Measurements from ENCODE around the gene ARMC8.

ARMC8 gene

GRCh38 chr3:138317687-138318086 lies 130.6 kb downstream of the ARMC8 start:
- DNase-seq (ENCODE audit: extremely low read depth, low read depth): no peak
- TF ChIP-seq CTCF (IDR thresholded peaks at IDR 0.05; ENCODE audit: low read depth, low read length): no peak

GRCh38 chr3:138323971-138324370 lies 136.9 kb downstream of the ARMC8 start:
- DNase-seq (ENCODE audit: extremely low read depth, low read depth): no peak
- no peak for TF ChIP-seq CTCF (IDR thresholded peaks at IDR 0.05; ENCODE audit: low read depth, low read length)

- DNase-seq (ENCODE audit: extremely low read depth, low read depth): no peak
- TF ChIP-seq CTCF (IDR thresholded peaks at IDR 0.05; ENCODE audit: low read depth, low read length): no peak
Measured at GRCh38 chr3:138325990-138326389, 138.9 kb downstream of the ARMC8 start.

GRCh38 chr3:138326866-138327595 lies 139.9 kb downstream of the ARMC8 start:
- no peak for TF ChIP-seq CTCF (IDR thresholded peaks at IDR 0.05; ENCODE audit: low read depth, low read length)
- no peak for DNase-seq (ENCODE audit: extremely low read depth, low read depth)

GRCh38 chr3:138327831-138328230 lies 140.7 kb downstream of the ARMC8 start:
- no peak for DNase-seq (ENCODE audit: extremely low read depth, low read depth)
- no peak for TF ChIP-seq CTCF (IDR thresholded peaks at IDR 0.05; ENCODE audit: low read depth, low read length)

- TF ChIP-seq CTCF (IDR thresholded peaks at IDR 0.05; ENCODE audit: low read depth, low read length): peak; percentile 15; the same call in 1 of the 2 replicates
- no peak for DNase-seq (ENCODE audit: extremely low read depth, low read depth)
Measured at GRCh38 chr3:138328341-138328740, 141.2 kb downstream of the ARMC8 start.

GRCh38 chr3:138329127-138329983 lies 142.3 kb downstream of the ARMC8 start, which contains the start of gene NME9:
Gene NME9, minus strand, starts transcription at chr3:138329851. Its CDS starts 516 bp downstream, at chr3:138329335.
- peak; percentile 64 for TF ChIP-seq CTCF (IDR thresholded peaks at IDR 0.05; ENCODE audit: low read depth, low read length)

More at GRCh38 chr3:138329127-138329983, 142.3 kb downstream of the ARMC8 start, which contains the start of gene NME9:
- DNase-seq (ENCODE audit: extremely low read depth, low read depth): no peak

Data from AG09319 (cell line).